Activated CD8-positive, alpha-beta T cell treated with anti-CD3 and anti-CD28 coated beads, Interleukin-2, amount 10 ng/mL, durations not matched to agents 7 days and 5 days (primary cell): Measurements from ENCODE around the gene NUDT3. TPM values are rescaled to one million over a fixed set of nuclear protein-coding genes. Genes with fewer than 3 reads are reported as not detected.

Source experiments
- ATAC-seq: fragments of 150-1000 bp; cut with Tn5 transposase; one replicate; pipeline ENCODE4 v1.10.0; 2021; ENCODE audit warnings: moderate library complexity
- CTCF ChIA-PET: fragments of 350-600 bp; sonication (Branson Sonifier 250); formaldehyde crosslinking; loops from one replicate; lab custom pipeline; 2021; ENCODE audit warnings: antibody characterized with exemption; lab: Charles Lee
- POLR2A ChIA-PET: fragments of 350-600 bp; sonication (Branson Sonifier 250); formaldehyde crosslinking; loops from one replicate; lab custom pipeline; 2021; ENCODE audit warnings: antibody characterized with exemption; lab: Charles Lee
- DNase-seq: peaks from one replicate; pipeline ENCODE4 v3.0.0-alpha.2; 2020
- H3K27ac Mint-ChIP-seq: one replicate; pipeline ENCODE4 v1.8.0; 2021; ENCODE audit warnings: mild to moderate bottlenecking, mixed read lengths
- H3K27me3 Mint-ChIP-seq: one replicate; pipeline ENCODE4 v1.8.0; 2021; ENCODE audit warnings: low read depth, mixed read lengths
- H3K36me3 Mint-ChIP-seq: one replicate; pipeline ENCODE4 v1.8.0; 2021; ENCODE audit warnings: low read depth, mixed read lengths
- H3K4me1 Mint-ChIP-seq: one replicate; pipeline ENCODE4 v1.8.0; 2021; ENCODE audit warnings: low read depth, mixed read lengths
- H3K4me3 Mint-ChIP-seq: one replicate; pipeline ENCODE4 v1.8.0; 2021; ENCODE audit warnings: mild to moderate bottlenecking, mixed read lengths
- H3K9me3 Mint-ChIP-seq: one replicate; pipeline ENCODE4 v1.8.0; 2022; ENCODE audit warnings: mixed read lengths; ENCODE audit not compliant: insufficient read depth
- total RNA-seq, 2 experiments: library from RNA; stranded (reverse); gene quantifications; one replicate each; pipeline ENCODE4 v1.2.3, GENCODE V29; 2021

Gene NUDT3
- total RNA-seq, 2 experiments from 2014 or later, result 13.1 to 13.8 TPM

GRCh38 chr6:34239500-34239825, 153.0 kb downstream of the NUDT3 start:
- ATAC-seq, result no peak
- POLR2A ChIA-PET, result no interaction called here
- CTCF ChIA-PET, result interaction anchor here (1.2 to 1.5 kb wide), 2 partner anchors 10 to 43 kb away, joined by 3 to 5 read pairs; no protein-coding TSS in a partner anchor

DNA sequence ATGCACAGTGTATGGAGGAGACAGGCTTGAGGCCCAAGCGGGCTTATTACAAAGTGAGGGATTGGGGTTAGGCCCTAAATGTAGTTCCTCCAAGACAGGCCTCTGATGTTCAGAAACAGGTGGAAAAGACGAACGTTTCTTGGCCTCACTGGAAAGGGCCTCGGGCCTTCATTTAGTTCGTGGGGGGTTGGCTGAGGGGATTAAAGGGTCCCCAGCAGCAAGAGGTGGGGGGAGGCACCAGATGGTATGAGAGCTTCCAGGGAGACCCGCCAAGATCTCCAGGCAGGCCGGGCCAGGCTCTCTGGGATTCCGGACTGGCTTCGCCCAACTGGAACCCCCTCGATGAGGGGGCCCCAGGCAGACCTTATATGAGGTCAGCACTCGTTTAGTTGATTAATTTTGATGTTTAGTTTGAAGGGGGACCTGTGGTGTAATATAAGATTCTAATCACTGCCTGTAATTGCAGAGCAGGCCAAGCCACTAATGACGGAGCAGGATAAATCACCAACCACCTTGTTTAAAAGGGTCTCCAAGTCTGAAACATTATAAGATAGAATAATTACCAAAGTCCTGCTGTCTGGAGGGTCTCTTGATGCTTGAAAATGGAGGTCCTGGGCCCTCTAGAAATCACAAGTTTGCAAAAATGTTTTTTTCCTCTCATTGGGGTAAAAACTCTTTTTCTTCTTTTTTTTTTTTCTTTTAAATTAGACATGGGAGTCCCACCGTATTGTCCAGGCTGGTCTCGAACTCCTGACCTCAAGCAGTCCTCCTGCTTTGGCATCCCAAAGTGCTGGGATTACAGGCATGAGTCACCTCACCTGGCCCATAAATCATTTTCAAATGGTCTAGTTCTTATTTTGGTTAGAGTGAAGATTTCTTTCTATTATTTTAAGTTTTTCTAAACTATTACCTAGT, 153.6 kb downstream of the NUDT3 start:
- Mint-ChIP-seq H3K36me3 (peaks cover 47% of the 10 kb centered on the region), H3K27me3 (no peaks in the 10 kb centered on the region), H3K4me3 (peak overlapping the region; percentile 94), H3K9me3 (no peaks in the 10 kb centered on the region), H3K27ac (peak overlapping the region; percentile 96), H3K4me1 (peaks cover 66% of the 10 kb centered on the region)
- ATAC-seq (no peak), DNase-seq (no peak)
- CTCF ChIA-PET, result no interaction called here
- POLR2A ChIA-PET, result interaction anchor here (0.7 kb wide), 1 partner anchor 15 kb away, joined by 3 read pairs; no protein-coding TSS in a partner anchor

More at GRCh38 chr6:34239500-34239825, 153.0 kb downstream of the NUDT3 start:
- Mint-ChIP-seq H3K4me3 (no peak overlapping the region), H3K4me1 (peaks cover 64% of the 10 kb centered on the region), H3K36me3 (peaks cover 52% of the 10 kb centered on the region), H3K27ac (peak overlapping the region; percentile 96), H3K9me3 (no peaks in the 10 kb centered on the region), H3K27me3 (no peaks in the 10 kb centered on the region)
- DNase-seq, result no peak

GRCh38 chr6:34237722-34238584, 154.5 kb downstream of the NUDT3 start:
- ATAC-seq (peak; percentile 18), DNase-seq (peak; percentile 84)
- peak overlapping the region; percentile 94 for H3K4me3 Mint-ChIP-seq
- ChIA-PET CTCF (no interaction called here), POLR2A (interaction anchor here (0.9 to 2.2 kb wide), 10 partner anchors 11 to 458 kb away, joined by 3 to 42 read pairs (median 9); partner anchors contain the start of genes ILRUN, RPS10 and SMIM29)
- H3K27ac Mint-ChIP-seq, result peak overlapping the region; percentile 96
- no peaks in the 10 kb centered on the region for H3K9me3 Mint-ChIP-seq
- peaks cover 58% of the 10 kb centered on the region for H3K4me1 Mint-ChIP-seq
- H3K27me3 Mint-ChIP-seq, result no peaks in the 10 kb centered on the region
- H3K36me3 Mint-ChIP-seq, result peaks cover 39% of the 10 kb centered on the region

GRCh38 chr6:34237316-34237721, 155.2 kb downstream of the NUDT3 start:
- POLR2A ChIA-PET, result interaction anchor here (0.7 to 2.2 kb wide), 18 partner anchors 9 to 459 kb away, joined by 3 to 42 read pairs (median 6); partner anchors contain the start of genes ILRUN, RPS10 and SMIM29
- Mint-ChIP-seq H3K4me3 (no peak overlapping the region), H3K4me1 (peaks cover 52% of the 10 kb centered on the region), H3K27me3 (no peaks in the 10 kb centered on the region), H3K36me3 (peaks cover 33% of the 10 kb centered on the region), H3K9me3 (no peaks in the 10 kb centered on the region), H3K27ac (peak overlapping the region; percentile 95)
- CTCF ChIA-PET, result interaction anchor here (0.7 to 1.0 kb wide), 4 partner anchors 10 to 178 kb away, joined by 3 to 4 read pairs (median 4); no protein-coding TSS in a partner anchor
- ATAC-seq, result peak; percentile 11
- DNase-seq, result no peak

GRCh38 chr6:34236443-34237315, 155.8 kb downstream of the NUDT3 start, which contains the start of gene HMGA1:
HMGA1 (plus strand) TSS chr6:34236873; CDS start chr6:34240781, 3,908 bp downstream.
- Mint-ChIP-seq H3K9me3 (no peaks in the 10 kb centered on the region), H3K36me3 (peaks cover 27% of the 10 kb centered on the region), H3K4me3 (peak within 1 kb of the TSS; percentile 88), H3K27ac (peak within 1 kb of the TSS; percentile 95), H3K4me1 (peaks cover 45% of the 10 kb centered on the region), H3K27me3 (no peaks in the 10 kb centered on the region)
- ChIA-PET POLR2A (interaction anchor here (0.7 to 2.2 kb wide), 18 partner anchors 9 to 459 kb away, joined by 3 to 42 read pairs (median 6); partner anchors contain the start of genes ILRUN, RPS10 and SMIM29), CTCF (interaction anchor here (0.7 to 1.0 kb wide), 4 partner anchors 10 to 178 kb away, joined by 3 to 4 read pairs (median 4); no protein-coding TSS in a partner anchor)
- ATAC-seq, result peak; percentile 74
- peak; percentile 93 for DNase-seq

- H3K4me1 Mint-ChIP-seq, result peaks cover 39% of the 10 kb centered on the region
- no peaks in the 10 kb centered on the region for H3K9me3 Mint-ChIP-seq
- ChIA-PET CTCF (interaction anchor here (1.0 kb wide), 3 partner anchors 11 to 179 kb away, joined by 3 to 4 read pairs (median 4); no protein-coding TSS in a partner anchor), POLR2A (interaction anchor here (1.0 to 2.2 kb wide), 13 partner anchors 9 to 190 kb away, joined by 3 to 42 read pairs (median 9); partner anchors contain the start of genes RPS10 and SMIM29)
- H3K36me3 Mint-ChIP-seq, result peaks cover 21% of the 10 kb centered on the region
- peak overlapping the region; percentile 88 for H3K4me3 Mint-ChIP-seq
- no peaks in the 10 kb centered on the region for H3K27me3 Mint-ChIP-seq
- ATAC-seq, result peak; percentile 32
- peak; percentile 68 for DNase-seq
- H3K27ac Mint-ChIP-seq, result peak overlapping the region; percentile 90
These were observed 156.4 kb downstream of the NUDT3 start for GRCh38 chr6:34236131-34236442.

- ChIA-PET CTCF (no interaction called here), POLR2A (interaction anchor here (1.3 to 2.2 kb wide), 9 partner anchors 8 to 191 kb away, joined by 3 to 42 read pairs (median 10); partner anchors contain the start of genes RPS10 and SMIM29)
- peaks cover 16% of the 10 kb centered on the region for H3K36me3 Mint-ChIP-seq
- ATAC-seq, result peak; percentile 33
- H3K9me3 Mint-ChIP-seq, result no peaks in the 10 kb centered on the region
- peaks cover 34% of the 10 kb centered on the region for H3K4me1 Mint-ChIP-seq
- peak overlapping the region; percentile 88 for H3K4me3 Mint-ChIP-seq
- DNase-seq, result peak; percentile 70
- no peaks in the 10 kb centered on the region for H3K27me3 Mint-ChIP-seq
- peak overlapping the region; percentile 90 for H3K27ac Mint-ChIP-seq
These were observed 156.9 kb downstream of the NUDT3 start for GRCh38 chr6:34235307-34236130.

DNA sequence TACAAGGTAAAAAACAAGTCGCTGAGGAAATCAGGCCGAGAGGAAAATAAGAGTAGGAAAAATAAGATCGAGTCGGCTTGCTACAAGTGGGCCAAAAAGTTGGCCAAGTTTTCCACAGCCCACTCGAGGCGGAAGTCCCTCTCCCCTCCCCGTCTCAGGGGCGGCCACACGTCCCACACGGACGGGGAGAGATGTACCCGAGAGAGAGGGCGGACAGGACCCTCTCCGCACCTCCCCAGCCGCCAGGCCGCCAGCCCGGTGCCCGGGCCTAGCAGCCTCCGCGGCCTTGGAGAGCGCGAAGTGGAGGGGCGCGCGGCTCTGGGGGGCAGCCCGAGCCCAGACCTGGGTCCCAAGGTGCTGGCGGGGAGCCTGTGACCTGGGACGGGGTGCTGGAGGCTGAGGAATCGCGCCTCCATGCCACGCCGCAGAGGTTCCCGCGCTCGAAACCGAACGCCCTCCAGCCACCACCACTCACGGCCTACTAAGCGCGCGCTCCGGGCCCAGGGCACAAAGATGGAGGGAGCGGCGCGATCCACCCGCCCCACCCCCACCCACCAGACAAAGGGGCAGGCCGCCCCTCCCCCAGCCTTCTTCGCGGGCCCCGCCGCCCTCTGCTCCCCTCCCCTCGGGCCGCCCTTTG, 157.7 kb downstream of the NUDT3 start:
- ChIA-PET CTCF (no interaction called here), POLR2A (interaction anchor here (1.2 kb wide), 1 partner anchor 11 kb away, joined by 5 read pairs; no protein-coding TSS in a partner anchor)
- ATAC-seq, result no peak
- H3K4me3 Mint-ChIP-seq, result no peak overlapping the region
- no peak for DNase-seq
- H3K27me3 Mint-ChIP-seq, result no peaks in the 10 kb centered on the region
- peak overlapping the region; percentile 48 for H3K27ac Mint-ChIP-seq
- peaks cover 26% of the 10 kb centered on the region for H3K4me1 Mint-ChIP-seq
- no peaks in the 10 kb centered on the region for H3K9me3 Mint-ChIP-seq
- peaks cover 9% of the 10 kb centered on the region for H3K36me3 Mint-ChIP-seq

DNA sequence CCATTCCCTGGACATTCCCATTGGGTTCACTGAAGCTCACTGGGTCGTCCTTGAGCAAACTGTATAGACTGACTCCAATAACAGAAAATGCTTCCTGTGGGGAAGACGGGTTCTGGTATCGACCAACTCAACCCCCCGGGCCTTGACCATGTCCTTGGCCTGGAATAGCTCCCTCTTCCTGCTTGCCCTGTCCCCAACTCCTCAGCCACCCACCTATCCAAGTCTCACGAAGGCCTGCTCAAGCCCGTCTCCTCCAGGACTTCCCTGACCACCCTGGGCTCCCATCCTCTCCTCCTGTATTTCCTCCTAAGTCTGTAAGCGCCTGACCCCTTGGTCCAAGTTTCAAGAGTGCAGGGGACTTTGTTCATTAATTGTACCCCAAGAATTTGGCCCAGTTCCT, 158.6 kb downstream of the NUDT3 start:
- peaks cover 7% of the 10 kb centered on the region for H3K36me3 Mint-ChIP-seq
- ChIA-PET POLR2A (interaction anchor here (1.2 kb wide), 1 partner anchor 10 kb away, joined by 5 read pairs; no protein-coding TSS in a partner anchor), CTCF (interaction anchor here (0.6 kb wide), 1 partner anchor 1613 kb away, joined by 3 read pairs; no protein-coding TSS in a partner anchor)
- H3K9me3 Mint-ChIP-seq, result no peaks in the 10 kb centered on the region
- ATAC-seq (no peak), DNase-seq (no peak)
- H3K4me1 Mint-ChIP-seq, result peaks cover 22% of the 10 kb centered on the region
- no peaks in the 10 kb centered on the region for H3K27me3 Mint-ChIP-seq
- H3K4me3 Mint-ChIP-seq, result no peak overlapping the region
- H3K27ac Mint-ChIP-seq, result peak overlapping the region; percentile 48
